D341Med (cell line): Measurements from ENCODE around the gene CD7.
A peak's percentile ranks its signal among the peaks of the same experiment; 100 is the strongest.
"Not testable (repeated sequence)": the region's sequence is repeated elsewhere in the genome, so short reads cannot be mapped to it uniquely, and the experiment has no call there.

ENCODE experiments used
- DNase-seq: peaks from one replicate; pipeline ENCODE4 v3.0.0; 2012; ENCODE audit warnings: low spot score

CD7 gene

GRCh38 chr17:82317394-82318168 is at the start of gene CD7:
Gene CD7 (minus strand): TSS chr17:82317608. CDS start chr17:82317495, 113 bp downstream.
- no peak for DNase-seq

- no peak for DNase-seq
Measured at GRCh38 chr17:82366749-82367148, 49.3 kb upstream of the CD7 start.

- DNase-seq, result peak; percentile 82
Measured at GRCh38 chr17:82365606-82366295, 48.3 kb upstream of the CD7 start.

- DNase-seq, result peak; percentile 41
Measured at GRCh38 chr17:82361885-82362633, 44.7 kb upstream of the CD7 start.

- DNase-seq, result not testable (repeated sequence)
Measured at GRCh38 chr17:82359451-82360074, 42.2 kb upstream of the CD7 start.

GRCh38 chr17:82358465-82359350 is 41.3 kb upstream of the CD7 start, which contains the start of gene TEX19:
Gene TEX19 (plus strand): TSS chr17:82359247. CDS start chr17:82362151, 2,904 bp downstream.
- DNase-seq, result peak; percentile 76

GRCh38 chr17:82357394-82357793 is 40.0 kb upstream of the CD7 start:
- DNase-seq, result peak; percentile 33

- DNase-seq, result peak; percentile 41
Measured at GRCh38 chr17:82356845-82357355, 39.5 kb upstream of the CD7 start.

GRCh38 chr17:82355770-82356427 is 38.5 kb upstream of the CD7 start:
- no peak for DNase-seq

GRCh38 chr17:82354804-82355308 is 37.4 kb upstream of the CD7 start:
- DNase-seq, result no peak

GRCh38 chr17:82353484-82353883 is 36.1 kb upstream of the CD7 start:
- no peak for DNase-seq

GRCh38 chr17:82351713-82352488 is 34.5 kb upstream of the CD7 start:
- peak; percentile 95 for DNase-seq

GRCh38 chr17:82351254-82351712 is 33.9 kb upstream of the CD7 start:
- no peak for DNase-seq

GRCh38 chr17:82350182-82351030 is 33.0 kb upstream of the CD7 start:
- no peak for DNase-seq

GRCh38 chr17:82349287-82349701 is 31.9 kb upstream of the CD7 start:
- no peak for DNase-seq

- DNase-seq, result no peak
Measured at GRCh38 chr17:82348866-82349265, 31.5 kb upstream of the CD7 start.

GRCh38 chr17:82348434-82348833 is 31.0 kb upstream of the CD7 start:
- DNase-seq, result no peak

- DNase-seq, result not testable (repeated sequence)
Measured at GRCh38 chr17:82347994-82348393, 30.6 kb upstream of the CD7 start.
